H1 (cell line): ENCODE data around the gene ZNF615. TPM values are rescaled to one million over a fixed set of nuclear protein-coding genes. Genes with fewer than 3 reads are reported as not detected.

Experiments
- CTCF ChIA-PET: fragments of 300-600 bp; sonication (Branson Sonifier 250); formaldehyde crosslinking; loops from one replicate; lab custom pipeline; 2021; ENCODE audit not compliant: partially characterized antibody; lab: Charles Lee
- POLR2A ChIA-PET: fragments of 300-600 bp; sonication (Branson Sonifier 250); formaldehyde crosslinking; loops from one replicate; lab custom pipeline; 2021; ENCODE audit warnings: inconsistent platforms; ENCODE audit not compliant: partially characterized antibody; lab: Charles Lee
- DNase-seq, 2 experiments: peaks; one replicate each; pipeline versions ENCODE4 v3.0.0 to v3.0.0-alpha.2; 2010 to 2022; ENCODE audit warnings: low spot score in 2 of 2, low read depth in 1 of 2, mixed read lengths in 1 of 2
- FAIRE-seq: peaks from 2 replicates; lab custom pipeline; 2011; peaks lifted over from hg19 to GRCh38; lab: Jason Lieb, UNC
- H2AFZ ChIP-seq: 2 replicates; pipeline ENCODE4 v1.8.1; 2012; ENCODE audit warnings: low read length, inconsistent platforms
- H2AK5ac ChIP-seq: 2 replicates; pipeline ENCODE4 v1.6.1; 2013; ENCODE audit warnings: low read depth, low read length
- H2BK120ac ChIP-seq: replicated peaks from 2 replicates; pipeline ENCODE3; 2013; ENCODE audit warnings: low read depth, low read length, inconsistent platforms
- H2BK12ac ChIP-seq: 2 replicates; pipeline ENCODE4 v1.6.1; 2013; ENCODE audit warnings: low read depth, low read length
- H2BK15ac ChIP-seq: 2 replicates; pipeline ENCODE4 v1.6.1; 2013; ENCODE audit warnings: low read length
- H2BK20ac ChIP-seq: 2 replicates; pipeline ENCODE4 v1.6.1; 2013; ENCODE audit warnings: low read length
- H2BK5ac ChIP-seq: 2 replicates; pipeline ENCODE4 v1.6.1; 2013; ENCODE audit warnings: low read depth, low read length
- H3K14ac ChIP-seq: 2 replicates; pipeline ENCODE4 v1.6.1; 2013; ENCODE audit warnings: inconsistent platforms; ENCODE audit not compliant: insufficient read length
- H3K18ac ChIP-seq: 2 replicates; pipeline ENCODE4 v1.6.1; 2013; ENCODE audit warnings: low read length; ENCODE audit errors: extremely low read depth
- H3K23ac ChIP-seq: 2 replicates; pipeline ENCODE4 v1.6.1; 2013; ENCODE audit warnings: inconsistent platforms; ENCODE audit not compliant: insufficient read length
- H3K23me2 ChIP-seq: 2 replicates; pipeline ENCODE4 v1.6.1; 2013; ENCODE audit warnings: low read depth, low read length
- H3K27ac ChIP-seq: 2 replicates; pipeline ENCODE4 v1.6.1; 2011; ENCODE audit warnings: low read depth, low read length, inconsistent platforms
- H3K27me3 ChIP-seq, 4 experiments: replicated peaks in 1 of 4; 1 replicate in 1 of 4; 2 replicates in 3 of 4; pipeline versions ENCODE4 v1.6.1 to v1.8.1; 2011 to 2013; ENCODE audit warnings: low read length in 3 of 4, mild to moderate bottlenecking in 3 of 4, inconsistent platforms in 2 of 4, mixed read lengths in 2 of 4, moderate library complexity in 1 of 4; ENCODE audit not compliant: control insufficient read depth in 3 of 4, insufficient read depth in 3 of 4; ENCODE audit errors: extremely low read depth in 1 of 4
- H3K36me3 ChIP-seq, 4 experiments: 2 replicates each; pipeline versions ENCODE4 v1.6.1 to v1.8.1; 2011 to 2013; ENCODE audit warnings: mild to moderate bottlenecking in 4 of 4, low read length in 3 of 4, moderate library complexity in 2 of 4, control low read depth in 1 of 4, inconsistent platforms in 1 of 4; ENCODE audit not compliant: insufficient read depth in 4 of 4, control insufficient read depth in 2 of 4
- H3K4ac ChIP-seq: replicated peaks from 2 replicates; pipeline ENCODE3; 2013; ENCODE audit warnings: low read length, low read depth, mixed read lengths, inconsistent platforms; ENCODE audit not compliant: insufficient read length
- H3K4me1 ChIP-seq, 4 experiments: replicated peaks in 1 of 4; 1 replicate in 1 of 4; 2 replicates in 3 of 4; pipeline versions ENCODE4 v1.6.1 to v1.8.1; 2011 to 2013; ENCODE audit warnings: low read length in 3 of 4, inconsistent platforms in 2 of 4, mixed read lengths in 1 of 4; ENCODE audit not compliant: insufficient read depth in 4 of 4, control insufficient read depth in 3 of 4
- H3K4me2 ChIP-seq, 2 experiments: 2 replicates each; pipeline versions ENCODE4 v1.6.1 to v1.8.1; 2011 to 2013; ENCODE audit warnings: low read depth in 2 of 2, low read length in 2 of 2, control low read depth in 1 of 2, inconsistent platforms in 1 of 2, mild to moderate bottlenecking in 1 of 2; ENCODE audit not compliant: insufficient read depth in 1 of 2
- H3K4me3 ChIP-seq, 4 experiments: fragments of 200-600, 300-600 bp in 1 of 4; sonication (generic), shearing (Covaris generic), sonication (Bioruptor Twin) in 1 of 4; 2 replicates each; pipeline versions ENCODE4 v1.5.1 to v1.8.1; 2011 to 2016; ENCODE audit warnings: low read length in 4 of 4, low read depth in 3 of 4, control low read depth in 2 of 4, inconsistent platforms in 2 of 4, mild to moderate bottlenecking in 2 of 4, mixed read lengths in 1 of 4, moderate library complexity in 1 of 4; ENCODE audit not compliant: insufficient read depth in 2 of 4; ENCODE audit errors: extremely low read depth in 1 of 4
- H3K56ac ChIP-seq: replicated peaks from 2 replicates; pipeline ENCODE3; 2013; ENCODE audit warnings: low read depth, mild to moderate bottlenecking, mixed read lengths, low read length, inconsistent platforms; ENCODE audit not compliant: insufficient read length
- H3K79me1 ChIP-seq: 2 replicates; pipeline ENCODE4 v1.6.1; 2013; ENCODE audit warnings: low read depth, low read length, control low read depth
- H3K79me2 ChIP-seq, 2 experiments: 2 replicates each; pipeline versions ENCODE4 v1.6.1 to v1.8.1; 2012 to 2013; ENCODE audit warnings: low read length in 2 of 2, mild to moderate bottlenecking in 2 of 2, inconsistent platforms in 1 of 2; ENCODE audit not compliant: insufficient read depth in 2 of 2, control insufficient read depth in 1 of 2
- H3K9ac ChIP-seq, 4 experiments: replicated peaks in 1 of 4; 1 replicate in 1 of 4; 2 replicates in 3 of 4; pipeline versions ENCODE4 v1.6.1 to v1.8.1; 2011 to 2013; ENCODE audit warnings: low read depth in 3 of 4, low read length in 3 of 4, control low read depth in 2 of 4, mild to moderate bottlenecking in 2 of 4, moderate library complexity in 2 of 4, inconsistent platforms in 1 of 4; ENCODE audit errors: extremely low read depth in 1 of 4
- H3K9me3 ChIP-seq, 2 experiments: 2 replicates each; pipeline versions ENCODE4 v1.6.1 to v1.8.1; 2012 to 2013; ENCODE audit warnings: mild to moderate bottlenecking in 2 of 2, moderate library complexity in 2 of 2, control low read depth in 1 of 2, inconsistent platforms in 1 of 2, low read depth in 1 of 2, low read length in 1 of 2, mixed read lengths in 1 of 2; ENCODE audit not compliant: insufficient read depth in 2 of 2
- H4K20me1 ChIP-seq, 2 experiments: replicated peaks in 1 of 2; 2 replicates each; pipeline versions ENCODE3 to v1.8.1; 2011 to 2013; ENCODE audit warnings: inconsistent platforms in 2 of 2, low read length in 2 of 2, mild to moderate bottlenecking in 1 of 2; ENCODE audit not compliant: insufficient read depth in 2 of 2, control insufficient read depth in 1 of 2
- H4K5ac ChIP-seq: 2 replicates; pipeline ENCODE4 v1.6.1; 2013; ENCODE audit warnings: low read length, low read depth, mixed read lengths, inconsistent platforms; ENCODE audit not compliant: insufficient read length
- H4K8ac ChIP-seq: 2 replicates; pipeline ENCODE4 v1.8.0; 2013; ENCODE audit warnings: mild to moderate bottlenecking, moderate library complexity, low read length, inconsistent platforms; ENCODE audit not compliant: insufficient read depth; ENCODE audit errors: extremely low read depth
- H4K91ac ChIP-seq: replicated peaks from 2 replicates; pipeline ENCODE3; 2013; ENCODE audit warnings: low read length, mixed read lengths, inconsistent platforms; ENCODE audit not compliant: insufficient read length
- CBX5 ChIP-seq: fragments of 300-800, 300-1000 bp; sonication (generic); IDR thresholded peaks from 2 replicates; pipeline ENCODE4 v1.7.1; 2016; ENCODE audit warnings: antibody characterized with exemption, low read length, low read depth
- CHD2 ChIP-seq: IDR thresholded peaks from 2 replicates; pipeline ENCODE4 v1.6.1; 2012; ENCODE audit warnings: low read length, improper control_type of control experiment
- EZH2 ChIP-seq: fragments of 200-600 bp; sonication (generic); IDR thresholded peaks from 2 replicates; pipeline ENCODE4 v1.7.1; 2012; ENCODE audit warnings: low read depth, mild to moderate bottlenecking, moderate library complexity, low read length, inconsistent platforms; ENCODE audit not compliant: severe bottlenecking
- GABPA ChIP-seq: IDR thresholded peaks from 2 replicates; pipeline ENCODE4 v1.6.1; 2011; ENCODE audit warnings: mild to moderate bottlenecking, low read length, moderate library complexity, borderline replicate concordance; ENCODE audit not compliant: insufficient read depth
- RAD21 ChIP-seq, 2 experiments: IDR thresholded peaks in 1 of 2; conservative IDR thresholded peaks in 1 of 2; 2 replicates each; pipeline ENCODE4 v1.6.1; 2011; ENCODE audit warnings: low read depth in 2 of 2, low read length in 2 of 2, improper control_type of control experiment in 1 of 2, inconsistent platforms in 1 of 2, mild to moderate bottlenecking in 1 of 2, moderate library complexity in 1 of 2
- RFX5 ChIP-seq: IDR thresholded peaks from 2 replicates; pipeline ENCODE4 v1.6.1; 2011; ENCODE audit warnings: low read depth, low read length, improper control_type of control experiment, borderline replicate concordance
- TBP ChIP-seq: IDR thresholded peaks from 2 replicates; pipeline ENCODE4 v1.6.1; 2011; ENCODE audit warnings: low read depth, low read length, improper control_type of control experiment
- WGBS, 2 experiments: shearing (Covaris generic) in 1 of 2; methylation state at CpG; one replicate each; pipeline versions ENCODE4 v1.1.6 to v1.1.7; 2013 to 2015; ENCODE audit warnings: low lambda C conversion rate in 2 of 2, mixed read lengths in 2 of 2, inconsistent platforms in 1 of 2, low coverage in 1 of 2, missing lambda C conversion rate in 1 of 2; ENCODE audit not compliant: insufficient replicate concordance in 2 of 2, insufficient coverage in 1 of 2, insufficient read length in 1 of 2; ENCODE audit errors: extremely low coverage in 1 of 2, missing lambda C conversion rate in 1 of 2; 5-methylcytosine and 5-hydroxymethylcytosine counted together
- polyA plus RNA-seq, 7 experiments: library from polyadenylated mRNA; depleted of rRNA in 3 of 7; stranded (reverse) in 5 of 7; unstranded in 2 of 7; fragments of >200 nt in 5 of 7; fragments of 200-250 nt in 2 of 7; gene quantifications; 1 replicate in 5 of 7; 2 replicates in 1 of 7; 4 replicates in 1 of 7; pipeline versions ENCODE4 v1.2.1 to v1.2.3, GENCODE V29; 2011 to 2013; ENCODE audit warnings: missing spikeins in 2 of 7, mixed read lengths in 2 of 7
- total RNA-seq: library from RNA; stranded (reverse); fragmentation: NEBNext Ultra II Directional; extraction: Animal tissue kit (Norgen Biotek cat#: 25700); gene quantifications from 2 replicates; pipeline ENCODE4 v1.2.1, GENCODE V29; 2021

Gene ZNF615
- total and polyA plus RNA-seq, 2 of the 8 experiments (the other 6 are each of a cell fraction or from before 2014, with no cell fraction given), result 2.8 to 7.5 TPM

GRCh38 chr19:51983361-51983760, 24.6 kb downstream of the ZNF615 start:
- H2BK20ac ChIP-seq, result no peak overlapping the region
- H3K27ac ChIP-seq, result no peak overlapping the region
- H3K4me1 ChIP-seq, result peaks cover 0 to 3% (median 0%) of the 10 kb centered on the region in 4 experiments; a peak in 1 of 7 replicates
- no peak overlapping the region for H4K8ac ChIP-seq
- H3K18ac ChIP-seq, result no peak overlapping the region
- no peak overlapping the region for H3K4me2 ChIP-seq
- DNase-seq, result no peak
- H2BK15ac ChIP-seq, result no peak overlapping the region
- CTCF ChIA-PET, result no interaction called here
- no peak overlapping the region for H2BK120ac ChIP-seq
- no peak overlapping the region for H3K4ac ChIP-seq
- H4K91ac ChIP-seq, result no peak overlapping the region
- no peaks in the 10 kb centered on the region for H3K23me2 ChIP-seq
- no peak overlapping the region for H3K9ac ChIP-seq
- no peak for FAIRE-seq
- 92% methylated on average over 4 of the region's 4 CpGs; no CpG with 5 or more reads in 1 of the 2 experiments for whole genome bisulfite sequencing, 2 experiments
- no peak overlapping the region for H3K23ac ChIP-seq
- H3K56ac ChIP-seq, result no peak overlapping the region
- H4K20me1 ChIP-seq, result no peaks in the 10 kb centered on the region
- peaks cover 2% of the 10 kb centered on the region; the same call in 1 of the 2 replicates for H3K79me1 ChIP-seq
- peaks cover 0 to 11% (median 0%) of the 10 kb centered on the region in 4 experiments; a peak in 3 of 8 replicates for H3K36me3 ChIP-seq
- POLR2A ChIA-PET, result no interaction called here
- peaks cover 14 to 27% of the 10 kb centered on the region in 2 experiments for H3K9me3 ChIP-seq
- H3K79me2 ChIP-seq, result peaks cover 4 to 72% of the 10 kb centered on the region in 2 experiments; a peak in 3 of 4 replicates
- no peak overlapping the region for H3K4me3 ChIP-seq
- H3K14ac ChIP-seq, result no peak overlapping the region
- H2BK12ac ChIP-seq, result no peak overlapping the region
- H2AFZ ChIP-seq, result no peak overlapping the region
- H4K5ac ChIP-seq, result no peak overlapping the region
- no peak overlapping the region for H2AK5ac ChIP-seq
- H3K27me3 ChIP-seq, result no peaks in the 10 kb centered on the region
- no peak overlapping the region for H2BK5ac ChIP-seq
- TF ChIP-seq RAD21 (IDR thresholded peaks at IDR 0.05 in 1 of 2, conservative IDR thresholded peaks at IDR 0.05 in 1 of 2; ENCODE audit: low read depth in 2 of 2, low read length in 2 of 2) (no peak), TBP (no peak), EZH2 (no peak), CHD2 (no peak), RFX5 (no peak), GABPA (no peak), CBX5 (no peak)
